Measurements from ENCODE around the gene MLLT6. TPM values are rescaled to one million over a fixed set of nuclear protein-coding genes. Genes with fewer than 3 reads are reported as not detected.

MLLT6 gene
- total and polyA plus RNA-seq, 10 of the 15 experiments (the other 5 are each of a cell fraction or from before 2014, with no cell fraction given): 4.8 to 105 (median 36.3) TPM

GRCh38 chr17:38703742-38704605 lies 1.1 kb upstream of the MLLT6 start (continued):
- TF ChIP-seq ZNF592 (IDR thresholded peaks at IDR 0.05): no peak
- no peak for TF ChIP-seq ZBTB33 (IDR thresholded peaks at IDR 0.05)
- TF ChIP-seq BMI1 (IDR thresholded peaks at IDR 0.05; ENCODE audit: borderline replicate concordance): no peak
- no peak for TF ChIP-seq BRCA1 (IDR thresholded peaks at IDR 0.05; ENCODE audit: low read depth, low read length)
- no peak for TF ChIP-seq ATF3 (IDR thresholded peaks at IDR 0.05; ENCODE audit: borderline replicate concordance, extremely low read depth, low read depth, low read length)
- no peak for TF ChIP-seq PBX3 (IDR thresholded peaks at IDR 0.05; ENCODE audit: insufficient replicate concordance, low read depth, low read length)
- TF ChIP-seq FOS (IDR thresholded peaks at IDR 0.05; ENCODE audit: borderline replicate concordance, extremely low read depth, insufficient read length): no peak
- 0 out of 2 replicates have a peak, but pooled peaks have one; percentile 45 for TF ChIP-seq MTA2 (IDR thresholded peaks at IDR 0.05; ENCODE audit: low read depth)
- no peak for TF ChIP-seq CBX3 (IDR thresholded peaks at IDR 0.05; ENCODE audit: borderline replicate concordance, low read depth)
- no peak for TF ChIP-seq RCOR1 (conservative IDR thresholded peaks at IDR 0.05; ENCODE audit: low read depth, low read length)
- peak; percentile 82 for TF ChIP-seq CHD2 (IDR thresholded peaks at IDR 0.05; ENCODE audit: borderline replicate concordance, low read depth, low read length)
- no peak for TF ChIP-seq RBBP5 (conservative IDR thresholded peaks at IDR 0.05)
- TF ChIP-seq MAX (IDR thresholded peaks at IDR 0.05; ENCODE audit: low read depth, low read length): no peak; the same call in 1 of the 2 replicates
- TF ChIP-seq CHD4 (IDR thresholded peaks at IDR 0.05): no peak
- no peak for TF ChIP-seq ATF2 (IDR thresholded peaks at IDR 0.05; ENCODE audit: low read length)
- TF ChIP-seq USF1 (IDR thresholded peaks at IDR 0.05; ENCODE audit: borderline replicate concordance, extremely low read length, insufficient read depth, low read depth, low read length): no peak
